Caco-2 (cell line): ENCODE measurements around the gene DNAH8. TPM values are rescaled to one million over a fixed set of nuclear protein-coding genes. Genes with fewer than 3 reads are reported as not detected.

Source experiments
- BruUV-seq: library from RNA; stranded (reverse); fragments of 400-500 nt; replicated peaks from 2 replicates; lab custom pipeline; 2021; lab: Mats Ljungman, UMichigan
- CTCF ChIA-PET: fragments of 300-600 bp; sonication (Branson Sonifier 250); formaldehyde crosslinking; loops from one replicate; lab custom pipeline; 2022; ENCODE audit warnings: antibody characterized with exemption; lab: Charles Lee
- POLR2A ChIA-PET: fragments of 300-600 bp; sonication (Branson Sonifier 250); formaldehyde crosslinking; loops from one replicate; lab custom pipeline; 2022; ENCODE audit warnings: antibody characterized with exemption; lab: Charles Lee
- DNase-seq, 2 experiments: peaks; one replicate each; pipeline versions ENCODE4 v3.0.0 to v3.0.0-alpha.2; 2020 to 2022
- H3K27me3 ChIP-seq: replicated peaks from 2 replicates; pipeline ENCODE4 v1.6.0; 2011; ENCODE audit warnings: low read length; ENCODE audit not compliant: control insufficient read depth, insufficient read depth
- H3K36me3 ChIP-seq: 2 replicates; pipeline ENCODE4 v1.5.1; 2011; ENCODE audit warnings: low read length; ENCODE audit not compliant: control insufficient read depth, insufficient read depth
- H3K4me1 ChIP-seq: fragments of 250-450 bp; sonication (Bioruptor Pico); 2 replicates; pipeline ENCODE4 v1.5.1; 2020; ENCODE audit warnings: mild to moderate bottlenecking
- H3K4me3 ChIP-seq: 2 replicates; pipeline ENCODE4 v1.5.1; 2011; ENCODE audit warnings: low read depth, mild to moderate bottlenecking, control low read depth, low read length
- H3K9me3 ChIP-seq: fragments of 250-450 bp; sonication (Bioruptor Pico); 2 replicates; pipeline ENCODE4 v1.5.1; 2020; ENCODE audit warnings: mild to moderate bottlenecking, moderate library complexity
- H3K27ac Mint-ChIP-seq: one replicate; pipeline ENCODE4 v1.8.0; 2022; ENCODE audit warnings: mixed read lengths; ENCODE audit not compliant: unreplicated experiment
- H3K27me3 Mint-ChIP-seq: one replicate; pipeline ENCODE4 v1.8.0; 2022; ENCODE audit warnings: mixed read lengths; ENCODE audit not compliant: insufficient read depth, unreplicated experiment
- H3K36me3 Mint-ChIP-seq: one replicate; pipeline ENCODE4 v1.8.0; 2022; ENCODE audit warnings: mild to moderate bottlenecking, mixed read lengths; ENCODE audit not compliant: insufficient read depth, unreplicated experiment
- H3K4me1 Mint-ChIP-seq: one replicate; pipeline ENCODE4 v1.8.0; 2022; ENCODE audit warnings: low read depth, mixed read lengths; ENCODE audit not compliant: unreplicated experiment
- H3K4me3 Mint-ChIP-seq: one replicate; pipeline ENCODE4 v1.8.0; 2022; ENCODE audit warnings: mild to moderate bottlenecking, moderate library complexity, mixed read lengths; ENCODE audit not compliant: unreplicated experiment
- H3K9me3 Mint-ChIP-seq: one replicate; pipeline ENCODE4 v1.8.0; 2022; ENCODE audit warnings: mixed read lengths; ENCODE audit not compliant: unreplicated experiment
- intact Hi-C: fragments of 100-400 bp; cut with micrococcal nuclease; formaldehyde crosslinking; loops from one replicate; pipeline ENCODE4 v1.10.0; 2022; ENCODE audit not compliant: unreplicated experiment
- total RNA-seq: library from RNA; stranded (reverse); gene quantifications from 2 replicates; pipeline ENCODE4 v1.2.3, GENCODE V29; 2022
- TF ChIP-seq, protein P1 (sequence below), 2 experiments: fragments of 200-600 bp in 1 of 2; IDR thresholded peaks; 1 replicate in 1 of 2; 2 replicates in 1 of 2; pipeline versions ENCODE4 v1.5.1 to v1.8.0; 2011 to 2022; ENCODE audit warnings: antibody characterized with exemption in 1 of 2, control low read depth in 1 of 2, inconsistent platforms in 1 of 2, low read depth in 1 of 2, low read length in 1 of 2, mild to moderate bottlenecking in 1 of 2, moderate library complexity in 1 of 2; ENCODE audit not compliant: insufficient read depth in 1 of 2, severe bottlenecking in 1 of 2, unreplicated experiment in 1 of 2

The DNAH8 gene
- total RNA-seq, 1 experiment from 2014 or later: not detected

DNA sequence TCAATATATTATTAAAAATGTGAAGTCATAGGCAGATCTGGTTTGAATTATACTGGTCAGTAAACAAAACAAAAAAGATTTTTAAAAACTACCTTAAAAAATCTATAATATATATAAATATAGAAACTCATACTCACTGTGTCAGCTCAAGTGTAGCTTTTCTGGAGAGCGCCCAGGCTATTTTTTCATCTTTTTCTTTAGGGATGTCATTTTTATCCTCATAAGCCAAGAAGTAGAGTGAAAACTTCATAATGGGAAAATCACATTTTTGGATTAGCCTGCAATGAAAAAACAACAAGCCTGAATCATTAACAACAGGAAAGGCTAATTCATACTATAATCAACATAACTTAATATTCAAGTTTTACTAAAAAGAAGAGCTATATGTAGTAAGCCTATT, 30.9 kb upstream of the DNAH8 start:
- H3K4me1 ChIP-seq: no peaks in the 10 kb centered on the region
- H3K9me3 ChIP-seq: no peaks in the 10 kb centered on the region
- TF ChIP-seq, protein P1, sequence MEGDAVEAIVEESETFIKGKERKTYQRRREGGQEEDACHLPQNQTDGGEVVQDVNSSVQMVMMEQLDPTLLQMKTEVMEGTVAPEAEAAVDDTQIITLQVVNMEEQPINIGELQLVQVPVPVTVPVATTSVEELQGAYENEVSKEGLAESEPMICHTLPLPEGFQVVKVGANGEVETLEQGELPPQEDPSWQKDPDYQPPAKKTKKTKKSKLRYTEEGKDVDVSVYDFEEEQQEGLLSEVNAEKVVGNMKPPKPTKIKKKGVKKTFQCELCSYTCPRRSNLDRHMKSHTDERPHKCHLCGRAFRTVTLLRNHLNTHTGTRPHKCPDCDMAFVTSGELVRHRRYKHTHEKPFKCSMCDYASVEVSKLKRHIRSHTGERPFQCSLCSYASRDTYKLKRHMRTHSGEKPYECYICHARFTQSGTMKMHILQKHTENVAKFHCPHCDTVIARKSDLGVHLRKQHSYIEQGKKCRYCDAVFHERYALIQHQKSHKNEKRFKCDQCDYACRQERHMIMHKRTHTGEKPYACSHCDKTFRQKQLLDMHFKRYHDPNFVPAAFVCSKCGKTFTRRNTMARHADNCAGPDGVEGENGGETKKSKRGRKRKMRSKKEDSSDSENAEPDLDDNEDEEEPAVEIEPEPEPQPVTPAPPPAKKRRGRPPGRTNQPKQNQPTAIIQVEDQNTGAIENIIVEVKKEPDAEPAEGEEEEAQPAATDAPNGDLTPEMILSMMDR (IDR thresholded peaks at IDR 0.05; ENCODE audit: insufficient read depth in 1 of 2, low read depth in 1 of 2, low read length in 1 of 2, severe bottlenecking in 1 of 2, unreplicated experiment in 1 of 2): no peak
- Mint-ChIP-seq H3K4me3 (no peak overlapping the region), H3K36me3 (peaks cover 26% of the 10 kb centered on the region), H3K27me3 (no peaks in the 10 kb centered on the region), H3K9me3 (no peaks in the 10 kb centered on the region), H3K27ac (no peak overlapping the region), H3K4me1 (peaks cover 9% of the 10 kb centered on the region)
- POLR2A ChIA-PET: no interaction called here
- BruUV-seq: no TSS peak
- CTCF ChIA-PET: no interaction called here
- H3K36me3 ChIP-seq: peaks cover 3% of the 10 kb centered on the region
- DNase-seq: no peak
- H3K4me3 ChIP-seq: no peak overlapping the region
- intact Hi-C loops: no loop called here
- H3K27me3 ChIP-seq: no peaks in the 10 kb centered on the region

DNA sequence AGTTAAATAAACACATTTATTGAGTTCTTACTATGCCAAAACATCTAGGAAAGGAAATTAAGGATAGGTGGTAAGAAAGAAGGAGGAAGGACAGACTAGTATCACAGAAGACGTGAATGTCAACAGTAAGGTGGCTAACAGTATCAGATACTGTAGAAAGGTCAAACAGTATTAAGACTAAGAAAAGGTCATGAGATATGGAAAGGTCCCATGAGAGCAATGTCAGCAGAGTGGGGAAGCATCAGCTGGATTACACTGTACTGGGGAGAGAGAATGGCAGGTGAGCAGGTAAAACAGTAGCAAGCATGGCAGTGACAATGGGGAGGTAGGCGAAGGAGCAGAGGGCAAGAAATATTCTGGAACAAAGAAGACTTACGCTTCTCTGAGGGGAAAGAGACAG, 30.2 kb upstream of the DNAH8 start:
- Mint-ChIP-seq H3K36me3 (peaks cover 26% of the 10 kb centered on the region), H3K27me3 (no peaks in the 10 kb centered on the region), H3K9me3 (no peaks in the 10 kb centered on the region), H3K4me1 (peaks cover 13% of the 10 kb centered on the region), H3K4me3 (no peak overlapping the region), H3K27ac (no peak overlapping the region)
- ChIA-PET CTCF (no interaction called here), POLR2A (no interaction called here)
- intact Hi-C loops: no loop called here
- BruUV-seq: no TSS peak
- TF ChIP-seq, protein P1 (IDR thresholded peaks at IDR 0.05; ENCODE audit: insufficient read depth in 1 of 2, low read depth in 1 of 2, low read length in 1 of 2, severe bottlenecking in 1 of 2, unreplicated experiment in 1 of 2): no peak
- Histone ChIP-seq H3K27me3 (no peaks in the 10 kb centered on the region), H3K4me1 (no peaks in the 10 kb centered on the region), H3K4me3 (no peak overlapping the region), H3K9me3 (no peaks in the 10 kb centered on the region), H3K36me3 (peaks cover 3% of the 10 kb centered on the region)
- DNase-seq: no peak

DNA sequence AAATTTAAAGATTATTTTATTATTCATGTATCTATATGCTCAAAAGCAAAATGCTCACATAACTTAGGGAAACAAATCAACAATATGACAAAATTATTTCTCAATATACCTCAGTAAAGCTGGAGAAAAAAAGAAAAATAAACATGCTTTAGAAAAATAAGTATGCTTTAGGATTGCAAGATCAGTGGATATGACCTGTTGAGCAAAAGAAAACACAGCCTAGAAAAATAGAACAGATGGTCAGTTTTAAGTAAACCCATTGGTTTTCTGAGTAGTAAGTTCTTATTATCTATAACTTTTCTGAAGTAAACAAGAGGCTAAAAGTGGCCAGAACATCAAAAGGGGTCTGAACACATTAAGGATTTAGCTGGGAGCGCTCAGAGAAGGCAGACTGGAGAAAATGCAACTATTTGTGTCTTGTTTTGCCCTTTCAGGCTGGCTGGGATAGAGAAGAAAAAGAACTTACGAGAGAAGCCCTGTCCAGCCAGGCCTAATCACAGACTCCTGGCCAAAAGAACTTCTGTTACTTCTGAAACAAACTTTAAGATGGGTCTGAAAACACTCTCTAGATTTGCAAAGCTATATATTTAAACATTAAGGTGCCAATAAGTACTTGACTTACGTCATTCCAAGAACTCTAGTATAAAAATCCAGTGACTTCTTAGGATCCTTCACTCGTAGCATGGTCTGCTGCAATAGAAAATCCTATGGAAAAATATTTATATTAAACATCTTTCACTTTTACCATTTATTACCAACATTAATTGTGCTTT, 28.7 kb upstream of the DNAH8 start:
- Mint-ChIP-seq H3K4me3 (no peak overlapping the region), H3K4me1 (peaks cover 13% of the 10 kb centered on the region), H3K27me3 (no peaks in the 10 kb centered on the region), H3K36me3 (peaks cover 17% of the 10 kb centered on the region), H3K9me3 (no peaks in the 10 kb centered on the region), H3K27ac (no peak overlapping the region)
- no TSS peak for BruUV-seq
- ChIA-PET POLR2A (no interaction called here), CTCF (no interaction called here)
- intact Hi-C loops: no loop called here
- Histone ChIP-seq H3K36me3 (peaks cover 3% of the 10 kb centered on the region), H3K27me3 (no peaks in the 10 kb centered on the region), H3K9me3 (no peaks in the 10 kb centered on the region), H3K4me1 (no peaks in the 10 kb centered on the region), H3K4me3 (no peak overlapping the region)
- DNase-seq: no peak
- TF ChIP-seq, protein P1 (IDR thresholded peaks at IDR 0.05; ENCODE audit: insufficient read depth in 1 of 2, low read depth in 1 of 2, low read length in 1 of 2, severe bottlenecking in 1 of 2, unreplicated experiment in 1 of 2): no peak
